Neural crest cell (in vitro differentiated cells): Measurements from ENCODE around the gene CGNL1. TPM values are rescaled to one million over a fixed set of nuclear protein-coding genes. Genes with fewer than 3 reads are reported as not detected.

ENCODE experiments used
- DNase-seq: peaks from one replicate; pipeline ENCODE4 v3.0.0; 2021; ENCODE audit warnings: low read depth, mixed read lengths, low spot score
- H3K27ac Mint-ChIP-seq: one replicate; pipeline ENCODE4 v1.8.0; 2021; ENCODE audit warnings: mild to moderate bottlenecking, mixed read lengths; ENCODE audit not compliant: unreplicated experiment
- H3K27me3 Mint-ChIP-seq: 2 replicates; pipeline ENCODE4 v1.8.0; 2021; ENCODE audit warnings: low read depth, mild to moderate bottlenecking, mixed read lengths
- H3K36me3 Mint-ChIP-seq: 2 replicates; pipeline ENCODE4 v1.8.0; 2021; ENCODE audit warnings: low read depth, mild to moderate bottlenecking, mixed read lengths
- H3K4me1 Mint-ChIP-seq: 2 replicates; pipeline ENCODE4 v1.8.0; 2021; ENCODE audit warnings: mixed read lengths
- H3K4me3 Mint-ChIP-seq: one replicate; pipeline ENCODE4 v1.8.0; 2021; ENCODE audit warnings: mild to moderate bottlenecking, mixed read lengths
- H3K9me3 Mint-ChIP-seq: 2 replicates; pipeline ENCODE4 v1.8.0; 2021; ENCODE audit warnings: mixed read lengths
- CTCF ChIP-seq: fragments of 200-600 bp; sonication (generic); conservative IDR thresholded peaks from 2 replicates; pipeline ENCODE4 v1.5.0; 2021; ENCODE audit warnings: antibody characterized with exemption, mild to moderate bottlenecking
- total RNA-seq: library from RNA; stranded (reverse); gene quantifications from 2 replicates; pipeline ENCODE4 v1.2.1, GENCODE V29; 2021

Gene CGNL1
- total RNA-seq, 1 donor from 2014 or later: 1.2 TPM

GRCh38 chr15:57421110-57421509 is 44.8 kb downstream of the CGNL1 start:
- DNase-seq: no peak
- Mint-ChIP-seq H3K36me3 (no peaks in the 10 kb centered on the region), H3K4me3 (no peak overlapping the region), H3K4me1 (peaks cover 19% of the 10 kb centered on the region), H3K27ac (peak overlapping the region; percentile 13), H3K9me3 (peaks cover 2% of the 10 kb centered on the region), H3K27me3 (no peaks in the 10 kb centered on the region)
- TF ChIP-seq CTCF: no peak

- TF ChIP-seq CTCF: no peak
- Mint-ChIP-seq H3K4me3 (no peak overlapping the region), H3K4me1 (peaks cover 19% of the 10 kb centered on the region), H3K27ac (peak overlapping the region; percentile 13), H3K27me3 (no peaks in the 10 kb centered on the region), H3K36me3 (no peaks in the 10 kb centered on the region), H3K9me3 (peaks cover 2% of the 10 kb centered on the region)
- DNase-seq: no peak
Observed at GRCh38 chr15:57421551-57421950, 45.2 kb downstream of the CGNL1 start.

DNA sequence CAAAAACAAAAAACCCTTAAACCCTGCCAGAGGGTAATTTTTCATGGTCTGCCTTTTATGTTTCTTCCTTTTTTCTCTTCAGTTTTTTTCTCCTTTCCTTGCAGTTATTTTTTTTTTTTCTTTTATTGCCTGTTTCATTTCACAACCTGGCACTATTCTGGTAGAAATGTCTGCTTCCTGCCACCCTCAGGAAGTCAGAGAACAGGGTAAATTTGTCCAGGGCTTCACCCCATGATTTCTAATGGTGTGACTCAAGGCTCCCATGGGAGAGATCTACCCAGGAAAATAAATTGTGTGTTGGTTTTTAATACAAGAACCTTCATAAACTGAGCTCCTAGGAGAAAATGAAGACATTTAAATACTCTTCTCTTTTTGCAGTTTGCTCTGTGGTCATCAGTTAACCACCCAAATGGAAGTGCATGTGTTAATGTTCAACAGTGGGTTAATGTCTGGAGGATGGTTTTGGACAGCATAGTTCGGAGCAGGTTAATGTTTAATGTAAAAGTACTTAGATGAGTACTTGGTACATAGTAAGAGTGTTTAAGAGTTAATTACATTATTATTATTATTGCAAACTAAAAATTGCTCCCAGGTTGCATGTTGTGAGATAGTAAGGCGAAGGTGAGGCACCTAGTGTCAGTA is 45.9 kb downstream of the CGNL1 start:
- Mint-ChIP-seq H3K9me3 (peaks cover 2% of the 10 kb centered on the region), H3K4me3 (no peak overlapping the region), H3K36me3 (no peaks in the 10 kb centered on the region), H3K27me3 (no peaks in the 10 kb centered on the region), H3K27ac (no peak overlapping the region), H3K4me1 (peaks cover 24% of the 10 kb centered on the region)
- TF ChIP-seq CTCF: no peak
- no peak for DNase-seq

DNA sequence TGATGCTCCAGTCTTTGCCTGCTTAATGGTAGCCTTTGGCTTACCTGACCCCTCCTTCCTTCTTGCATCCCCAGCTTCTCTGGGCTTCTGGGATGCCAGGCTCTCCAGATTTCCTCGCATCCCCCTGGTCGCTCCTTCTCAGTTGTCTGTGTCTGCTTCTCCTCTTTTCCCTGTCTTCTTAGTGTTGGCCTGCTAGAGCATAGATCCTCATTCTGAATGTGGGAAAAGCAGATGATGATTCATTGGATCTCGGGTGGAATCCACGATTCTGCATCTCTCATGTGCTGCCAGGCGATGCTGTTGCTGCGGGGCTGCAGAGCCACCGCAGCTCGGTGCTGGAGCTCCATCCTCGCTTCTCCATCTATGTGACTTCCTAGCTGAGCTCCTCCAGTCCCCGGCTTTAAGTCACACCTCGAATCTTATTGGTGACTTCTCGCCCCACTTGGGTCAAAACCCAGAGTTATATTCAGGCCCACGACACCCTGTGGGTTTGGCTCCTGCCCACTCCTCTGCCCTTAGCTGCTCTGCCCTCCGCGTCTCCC is 47.4 kb downstream of the CGNL1 start:
- Mint-ChIP-seq H3K27me3 (no peaks in the 10 kb centered on the region), H3K4me3 (no peak overlapping the region), H3K9me3 (peaks cover 2% of the 10 kb centered on the region), H3K27ac (peak overlapping the region; percentile 2), H3K4me1 (peaks cover 35% of the 10 kb centered on the region), H3K36me3 (no peaks in the 10 kb centered on the region)
- no peak for DNase-seq
- no peak for TF ChIP-seq CTCF

GRCh38 chr15:57424628-57425405 is 48.5 kb downstream of the CGNL1 start:
- no peak for DNase-seq
- Mint-ChIP-seq H3K27me3 (no peaks in the 10 kb centered on the region), H3K4me1 (peaks cover 35% of the 10 kb centered on the region), H3K9me3 (peaks cover 2% of the 10 kb centered on the region), H3K36me3 (no peaks in the 10 kb centered on the region), H3K27ac (peak overlapping the region; percentile 41), H3K4me3 (no peak overlapping the region)
- no peak for TF ChIP-seq CTCF
